Breast epithelium (tissue), 4 donors: ENCODE data around the gene ERICH2. TPM values are rescaled to one million over a fixed set of nuclear protein-coding genes. Genes with fewer than 3 reads are reported as not detected.

ENCODE experiments used
- DNase-seq, 2 donors: peaks; one replicate each; pipeline ENCODE4 v3.0.0-alpha.2; 2019; ENCODE audit warnings: low spot score in 2 of 2
- H3K27ac ChIP-seq, 2 donors: fragments of 200-600 bp; sonication (generic) in 1 of 2; one replicate each; pipeline ENCODE4 v1.5.1; 2016 to 2019; ENCODE audit warnings: mild to moderate bottlenecking in 1 of 2
- H3K27me3 ChIP-seq, 2 donors: fragments of 200-600 bp; sonication (generic) in 1 of 2; one replicate each; pipeline versions ENCODE4 v1.5.1 to v1.6.0; 2017 to 2019; ENCODE audit warnings: control low read depth in 1 of 2, mild to moderate bottlenecking in 1 of 2
- H3K36me3 ChIP-seq: fragments of 200-600 bp; one replicate; pipeline ENCODE4 v1.5.1; 2019
- H3K4me1 ChIP-seq, 2 donors: fragments of 200-600 bp; sonication (generic); one replicate each; pipeline ENCODE4 v1.5.1; 2016 to 2019; ENCODE audit warnings: control low read depth in 1 of 2
- H3K4me3 ChIP-seq, 3 donors: fragments of 200-600 bp; sonication (generic); 1 replicate in 2 of 3; 2 replicates in 1 of 3; pipeline ENCODE4 v1.5.1; 2016 to 2019; ENCODE audit warnings: mild to moderate bottlenecking in 3 of 3, moderate library complexity in 2 of 3
- H3K9me3 ChIP-seq, 2 donors: fragments of 200-600 bp; sonication (generic) in 1 of 2; one replicate each; pipeline ENCODE4 v1.5.1; 2016 to 2019; ENCODE audit warnings: control low read depth in 1 of 2
- POLR2A ChIP-seq: fragments of 450-650 bp; IDR thresholded peaks from one replicate; pipeline ENCODE4 v1.6.1; 2016; ENCODE audit warnings: antibody characterized with exemption, mild to moderate bottlenecking, moderate library complexity
- POLR2AphosphoS5 ChIP-seq, 3 donors: sonication (generic); formaldehyde crosslinking; IDR thresholded peaks; one replicate each; pipeline ENCODE4 v1.6.1; 2017; ENCODE audit warnings: antibody characterized with exemption in 3 of 3
- intact Hi-C: fragments of 100-400 bp; cut with DNase I; formaldehyde crosslinking; loops from one replicate; pipeline ENCODE4 v1.15.1; 2023; ENCODE audit warnings: low total_unique reads
- total RNA-seq, 3 donors: library from RNA; depleted of rRNA; stranded (reverse); fragments of >200 nt; gene quantifications; one replicate each; pipeline ENCODE4 v1.1.0, GENCODE V29; 2016
- TF ChIP-seq, protein P1 (sequence below), 3 donors: fragments of 450-650 bp; IDR thresholded peaks; one replicate each; pipeline ENCODE4 v1.5.1; 2016 to 2017; ENCODE audit warnings: antibody characterized with exemption in 3 of 3, mild to moderate bottlenecking in 3 of 3, moderate library complexity in 3 of 3

The ERICH2 gene
- total RNA-seq, 3 donors from 2014 or later: 0.80 TPM; not detected in 2

DNA sequence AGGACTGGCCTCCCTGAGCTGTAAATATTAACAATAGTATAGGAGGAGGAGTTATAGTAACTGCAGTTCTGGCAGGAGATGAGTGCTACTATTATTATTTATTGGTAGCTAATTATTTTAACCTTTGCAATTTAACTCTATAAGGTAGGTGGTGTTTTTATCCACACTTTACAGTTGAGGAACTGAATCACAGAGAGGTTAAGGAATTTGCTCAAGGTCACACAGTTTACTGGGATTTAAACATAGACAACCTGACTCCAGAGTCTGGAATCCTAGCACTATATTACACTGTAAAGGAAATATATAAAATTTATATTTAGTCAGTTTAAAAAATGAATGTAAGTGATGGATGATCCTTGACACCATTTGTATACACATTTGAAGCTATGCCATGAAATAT is 2.1 kb downstream of the ERICH2 start:
- Histone ChIP-seq H3K27ac (no peak overlapping the region), H3K9me3 (no peaks in the 10 kb centered on the region), H3K36me3 (no peaks in the 10 kb centered on the region), H3K27me3 (no peaks in the 10 kb centered on the region), H3K4me3 (no peak overlapping the region), H3K4me1 (no peaks in the 10 kb centered on the region)
- no peak for DNase-seq
- TF ChIP-seq POLR2AphosphoS5 (IDR thresholded peaks at IDR 0.05): no peak
- TF ChIP-seq POLR2A: no peak
- TF ChIP-seq, protein P1, sequence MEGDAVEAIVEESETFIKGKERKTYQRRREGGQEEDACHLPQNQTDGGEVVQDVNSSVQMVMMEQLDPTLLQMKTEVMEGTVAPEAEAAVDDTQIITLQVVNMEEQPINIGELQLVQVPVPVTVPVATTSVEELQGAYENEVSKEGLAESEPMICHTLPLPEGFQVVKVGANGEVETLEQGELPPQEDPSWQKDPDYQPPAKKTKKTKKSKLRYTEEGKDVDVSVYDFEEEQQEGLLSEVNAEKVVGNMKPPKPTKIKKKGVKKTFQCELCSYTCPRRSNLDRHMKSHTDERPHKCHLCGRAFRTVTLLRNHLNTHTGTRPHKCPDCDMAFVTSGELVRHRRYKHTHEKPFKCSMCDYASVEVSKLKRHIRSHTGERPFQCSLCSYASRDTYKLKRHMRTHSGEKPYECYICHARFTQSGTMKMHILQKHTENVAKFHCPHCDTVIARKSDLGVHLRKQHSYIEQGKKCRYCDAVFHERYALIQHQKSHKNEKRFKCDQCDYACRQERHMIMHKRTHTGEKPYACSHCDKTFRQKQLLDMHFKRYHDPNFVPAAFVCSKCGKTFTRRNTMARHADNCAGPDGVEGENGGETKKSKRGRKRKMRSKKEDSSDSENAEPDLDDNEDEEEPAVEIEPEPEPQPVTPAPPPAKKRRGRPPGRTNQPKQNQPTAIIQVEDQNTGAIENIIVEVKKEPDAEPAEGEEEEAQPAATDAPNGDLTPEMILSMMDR (IDR thresholded peaks at IDR 0.05): no peak
- intact Hi-C loops: no loop called here

DNA sequence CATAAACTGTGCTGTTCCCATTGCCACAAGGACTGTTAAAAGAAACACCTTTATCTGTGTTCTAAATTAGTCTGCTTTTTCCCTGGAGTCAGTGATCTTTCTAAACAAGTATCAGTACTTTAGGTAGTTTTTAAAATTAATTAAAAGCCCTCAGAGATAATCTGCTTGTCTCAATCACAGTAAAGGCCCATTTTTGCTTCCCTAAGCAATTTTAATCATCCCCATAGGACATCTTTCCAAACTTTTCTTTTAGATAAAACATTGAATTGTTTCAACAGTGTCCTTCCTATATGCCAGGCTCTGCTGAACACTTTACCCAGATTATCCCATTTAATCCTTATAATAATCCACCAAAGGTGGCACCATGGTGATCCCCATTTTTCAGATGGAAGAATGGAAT is 3.9 kb downstream of the ERICH2 start:
- no peaks in the 10 kb centered on the region for H3K27me3 ChIP-seq
- H3K36me3 ChIP-seq: no peaks in the 10 kb centered on the region
- H3K27ac ChIP-seq: no peak overlapping the region
- no peaks in the 10 kb centered on the region for H3K4me1 ChIP-seq
- intact Hi-C loops: no loop called here
- H3K4me3 ChIP-seq: no peak overlapping the region
- no peak for DNase-seq
- TF ChIP-seq POLR2AphosphoS5 (IDR thresholded peaks at IDR 0.05) (no peak), POLR2A (no peak)
- no peaks in the 10 kb centered on the region for H3K9me3 ChIP-seq

DNA sequence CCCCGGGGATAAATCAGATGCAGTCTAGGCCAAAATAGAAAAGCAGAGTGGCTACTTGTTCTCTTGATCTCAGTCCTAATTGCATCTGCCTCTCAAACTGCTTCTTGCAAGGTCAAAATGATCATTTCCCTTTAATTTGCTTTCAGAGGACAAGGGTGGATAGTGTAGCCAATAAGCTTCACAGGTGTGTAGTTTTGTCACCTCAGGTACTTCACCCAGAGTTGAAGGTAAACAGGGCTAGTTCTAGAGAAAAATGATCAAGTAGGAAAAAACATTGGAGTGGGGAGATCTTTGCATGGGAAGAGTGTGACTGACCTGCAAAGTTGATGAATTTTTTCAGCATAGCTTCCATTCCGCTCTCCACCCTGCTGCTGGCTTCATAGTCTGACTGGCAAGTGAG is 8.7 kb downstream of the ERICH2 start:
- TF ChIP-seq POLR2A: no peak
- TF ChIP-seq, protein P1 (IDR thresholded peaks at IDR 0.05): no peak
- no peak for TF ChIP-seq POLR2AphosphoS5 (IDR thresholded peaks at IDR 0.05)
- intact Hi-C loops: no loop called here
- no peaks in the 10 kb centered on the region for H3K9me3 ChIP-seq

DNA sequence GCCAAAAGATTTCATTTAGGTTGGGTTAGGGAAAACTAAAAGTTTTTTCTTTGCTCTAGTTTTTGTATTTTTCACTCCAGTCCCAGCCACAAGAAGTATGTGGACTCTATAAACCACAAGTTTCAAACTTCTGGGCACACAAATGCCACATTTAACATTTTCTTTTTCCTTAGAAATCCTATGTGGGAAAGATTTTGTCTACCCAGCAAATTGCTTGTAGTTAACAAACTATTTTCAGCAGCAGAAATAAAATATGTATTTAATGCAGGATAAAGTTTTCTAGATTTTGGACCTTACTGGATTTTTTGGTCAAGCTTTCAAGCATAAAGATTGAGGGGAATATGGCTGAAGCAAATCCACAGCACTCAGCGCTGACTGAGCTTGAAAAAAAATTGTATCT is 9.1 kb downstream of the ERICH2 start:
- H3K4me1 ChIP-seq: no peaks in the 10 kb centered on the region
- no peaks in the 10 kb centered on the region for H3K9me3 ChIP-seq
- TF ChIP-seq POLR2AphosphoS5 (IDR thresholded peaks at IDR 0.05) (no peak), POLR2A (no peak)
- TF ChIP-seq, protein P1 (IDR thresholded peaks at IDR 0.05): no peak
- no peak overlapping the region for H3K4me3 ChIP-seq
- no peak overlapping the region for H3K27ac ChIP-seq
- no peaks in the 10 kb centered on the region for H3K27me3 ChIP-seq
- no peaks in the 10 kb centered on the region for H3K36me3 ChIP-seq
- DNase-seq: no peak
- intact Hi-C loops: no loop called here

More for the DNA sequence above, 8.7 kb downstream of the ERICH2 start:
- DNase-seq: no peak
- no peaks in the 10 kb centered on the region for H3K36me3 ChIP-seq
- H3K27ac ChIP-seq: no peak overlapping the region
- H3K27me3 ChIP-seq: no peaks in the 10 kb centered on the region
- no peak overlapping the region for H3K4me3 ChIP-seq
- H3K4me1 ChIP-seq: no peaks in the 10 kb centered on the region

DNA sequence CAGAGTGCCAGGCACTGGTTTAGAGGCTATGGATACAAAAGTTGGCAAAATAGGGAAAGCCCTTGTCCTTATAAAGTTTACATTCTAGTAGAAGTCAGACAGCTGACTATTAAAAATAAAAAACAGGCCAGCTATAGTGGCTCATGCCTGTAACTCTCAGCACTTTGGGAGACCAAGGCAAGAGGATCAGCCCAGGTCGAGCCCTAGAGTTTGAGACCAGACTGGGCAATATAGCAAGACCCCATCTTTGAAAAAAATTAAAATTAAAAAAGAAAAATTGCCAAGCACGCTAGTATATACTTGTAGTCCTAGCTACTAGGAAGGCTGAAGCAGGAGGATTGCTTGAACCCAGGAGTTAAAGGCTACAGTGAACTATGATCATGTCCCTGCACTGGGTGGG is 12.5 kb downstream of the ERICH2 start:
- TF ChIP-seq POLR2A: no peak
- TF ChIP-seq, protein P1 (IDR thresholded peaks at IDR 0.05): no peak
- TF ChIP-seq POLR2AphosphoS5 (IDR thresholded peaks at IDR 0.05): no peak
- intact Hi-C loops: no loop called here

DNA sequence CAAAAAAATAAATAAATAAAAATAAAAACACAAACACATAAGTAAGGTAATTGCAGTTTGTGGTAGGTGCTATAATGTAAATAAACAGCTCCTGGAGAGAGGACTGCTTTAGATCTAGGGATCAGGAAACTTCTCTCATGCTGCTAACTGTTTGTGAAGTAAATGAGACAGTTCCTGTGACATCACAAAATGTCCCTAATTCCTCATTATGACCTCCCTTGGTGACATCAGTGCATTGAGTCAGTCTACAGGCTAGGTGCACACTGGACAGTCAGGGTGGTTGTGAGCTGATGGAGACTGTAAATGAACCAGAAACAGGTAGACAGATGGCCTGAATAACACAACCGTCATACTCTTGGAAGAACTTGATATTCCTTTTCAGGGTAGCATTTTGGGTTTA is 13.4 kb downstream of the ERICH2 start:
- no peaks in the 10 kb centered on the region for H3K27me3 ChIP-seq
- DNase-seq: no peak
- no peak for TF ChIP-seq POLR2AphosphoS5 (IDR thresholded peaks at IDR 0.05)
- no peak for TF ChIP-seq POLR2A
- TF ChIP-seq, protein P1 (IDR thresholded peaks at IDR 0.05): no peak
- no peaks in the 10 kb centered on the region for H3K36me3 ChIP-seq
- H3K4me1 ChIP-seq: no peaks in the 10 kb centered on the region
- intact Hi-C loops: no loop called here
- H3K27ac ChIP-seq: no peak overlapping the region
- no peaks in the 10 kb centered on the region for H3K9me3 ChIP-seq
- no peak overlapping the region for H3K4me3 ChIP-seq

More for the DNA sequence above, 12.5 kb downstream of the ERICH2 start:
- H3K4me1 ChIP-seq: no peaks in the 10 kb centered on the region
- no peak overlapping the region for H3K27ac ChIP-seq
- DNase-seq: no peak
- H3K36me3 ChIP-seq: no peaks in the 10 kb centered on the region
- no peaks in the 10 kb centered on the region for H3K9me3 ChIP-seq
- no peaks in the 10 kb centered on the region for H3K27me3 ChIP-seq
- no peak overlapping the region for H3K4me3 ChIP-seq
